NCI-H1048 (cell line): Measurements from ENCODE around the gene PPFIBP1.
A peak's percentile ranks its signal among the peaks of the same experiment; 100 is the strongest.
"Not testable (repeated sequence)": the region's sequence is repeated elsewhere in the genome, so short reads cannot be mapped to it uniquely, and the experiment has no call there.

Experiments
- DNase-seq: peaks from one replicate; lab custom pipeline; 2025; lab: John Stamatoyannopoulos, UW

The PPFIBP1 gene

GRCh38 chr12:27710592-27711316 lies 186.7 kb downstream of the PPFIBP1 start, which contains the start of gene MRPS35:
Gene MRPS35 (plus strand): TSS chr12:27710832. CDS start chr12:27710844, 12 bp downstream.
- peak; percentile 61 for DNase-seq

- no peak for DNase-seq
Observed at GRCh38 chr12:27711317-27711682, 187.3 kb downstream of the PPFIBP1 start.

GRCh38 chr12:27711967-27712366 lies 188.0 kb downstream of the PPFIBP1 start:
- DNase-seq, result no peak

GRCh38 chr12:27723212-27723611 lies 199.2 kb downstream of the PPFIBP1 start:
- no peak for DNase-seq

GRCh38 chr12:27730097-27730588 lies 206.1 kb downstream of the PPFIBP1 start:
- DNase-seq, result no peak

- DNase-seq, result no peak
Observed at GRCh38 chr12:27732281-27732680, 208.3 kb downstream of the PPFIBP1 start.

GRCh38 chr12:27733052-27733656 lies 209.1 kb downstream of the PPFIBP1 start:
- DNase-seq, result no peak

GRCh38 chr12:27733791-27734190 lies 209.8 kb downstream of the PPFIBP1 start:
- DNase-seq, result no peak

- not testable (repeated sequence) for DNase-seq
Observed at GRCh38 chr12:27734321-27734720, 210.3 kb downstream of the PPFIBP1 start.

- no peak for DNase-seq
Observed at GRCh38 chr12:27743601-27744000, 219.6 kb downstream of the PPFIBP1 start.
